Spleen (tissue), 7 donors: ENCODE results near the gene PRKG1.

ENCODE experiments used
- CTCF ChIP-seq, 11 experiments: fragments of 200-600 bp in 7 of 11; fragments of 450-650 bp in 4 of 11; sonication (generic) in 4 of 11; IDR thresholded peaks in 8 of 11; conservative IDR thresholded peaks in 3 of 11; 1 replicate in 7 of 11; 2 replicates in 4 of 11; pipeline versions ENCODE4 v1.4.0 to v1.8.0; 2016 to 2021; ENCODE audit warnings: antibody characterized with exemption in 11 of 11, inconsistent platforms in 4 of 11, mild to moderate bottlenecking in 1 of 11
- POLR2A ChIP-seq, 3 donors: fragments of 450-650 bp; IDR thresholded peaks; one replicate each; pipeline ENCODE4 v1.5.1; 2017; ENCODE audit warnings: antibody characterized with exemption in 3 of 3, mild to moderate bottlenecking in 1 of 3
- POLR2AphosphoS5 ChIP-seq, 3 donors: sonication (generic); formaldehyde crosslinking; IDR thresholded peaks; one replicate each; pipeline ENCODE4 v1.5.1; 2017; ENCODE audit warnings: antibody characterized with exemption in 3 of 3
- donor health status: DM: no; HTN: no; CAD: no; lungs with moderate emphysema.
- donor health status: DM: no; HTN: no; CAD: no.
- donor health status: DM: no; HTN: no; CAD: no.

- TF ChIP-seq POLR2AphosphoS5 (IDR thresholded peaks at IDR 0.05), result no peak
- no peak for TF ChIP-seq CTCF (IDR thresholded peaks at IDR 0.05 in 8 of 11, conservative IDR thresholded peaks at IDR 0.05 in 3 of 11)
- no peak for TF ChIP-seq POLR2A (IDR thresholded peaks at IDR 0.05)
Measured at GRCh38 chr10:51875610-51876009, 801.3 kb downstream of the PRKG1 start.
